CD4-positive, CD25-positive, alpha-beta regulatory T cell (primary cell): ENCODE data around the gene FOXN3. TPM values are rescaled to one million over a fixed set of nuclear protein-coding genes. Genes with fewer than 3 reads are reported as not detected.
"Not testable (repeated sequence)": the region's sequence is repeated elsewhere in the genome, so short reads cannot be mapped to it uniquely, and the experiment has no call there.

ENCODE experiments used
- ATAC-seq, 2 donors: fragments of 150-1000 bp; cut with Tn5 transposase; one replicate each; pipeline ENCODE4 v1.10.0; 2021; ENCODE audit warnings: low read depth in 2 of 2, moderate number of reproducible peaks in 2 of 2, moderate library complexity in 1 of 2
- DNase-seq, 3 donors: peaks; one replicate each; pipeline versions ENCODE4 v3.0.0 to v3.0.0-alpha.2; 2012 to 2022; ENCODE audit warnings: mixed read lengths in 1 of 3
- H3K27ac ChIP-seq: one replicate; pipeline ENCODE4 v1.7.0; 2013; ENCODE audit warnings: mild to moderate bottlenecking, low read length; ENCODE audit not compliant: insufficient read depth, poor library complexity, severe bottlenecking
- H3K27me3 ChIP-seq: one replicate; pipeline ENCODE4 v1.7.0; 2013; ENCODE audit warnings: low read length; ENCODE audit not compliant: control insufficient read depth, insufficient read depth
- H3K36me3 ChIP-seq: one replicate; pipeline ENCODE4 v1.7.0; 2013; ENCODE audit warnings: mild to moderate bottlenecking, low read length, moderate library complexity; ENCODE audit not compliant: control insufficient read depth, insufficient read depth
- H3K4me1 ChIP-seq: 2 replicates; pipeline ENCODE4 v1.7.0; 2013; ENCODE audit warnings: mild to moderate bottlenecking, low read length; ENCODE audit not compliant: insufficient read depth, control insufficient read depth, poor library complexity, severe bottlenecking
- H3K4me3 ChIP-seq: one replicate; pipeline ENCODE4 v1.7.0; 2013; ENCODE audit warnings: low read depth, mild to moderate bottlenecking, low read length, moderate library complexity
- H3K9me3 ChIP-seq, 2 experiments: 1 replicate in 1 of 2; 2 replicates in 1 of 2; pipeline ENCODE4 v1.7.0; 2013; ENCODE audit warnings: low read length in 2 of 2, mild to moderate bottlenecking in 1 of 2, moderate library complexity in 1 of 2; ENCODE audit not compliant: control insufficient read depth in 2 of 2
- H3K27ac Mint-ChIP-seq, 3 donors: one replicate each; pipeline ENCODE4 v1.8.0; 2020 to 2022; ENCODE audit warnings: mild to moderate bottlenecking in 3 of 3, mixed read lengths in 3 of 3, moderate library complexity in 2 of 3
- H3K27me3 Mint-ChIP-seq: one replicate; pipeline ENCODE4 v1.8.0; 2022; ENCODE audit warnings: mild to moderate bottlenecking, mixed read lengths
- H3K36me3 Mint-ChIP-seq: one replicate; pipeline ENCODE4 v1.8.0; 2020; ENCODE audit warnings: mixed read lengths
- H3K4me1 Mint-ChIP-seq, 4 donors: one replicate each; pipeline ENCODE4 v1.8.0; 2020 to 2022; ENCODE audit warnings: mixed read lengths in 4 of 4, mild to moderate bottlenecking in 1 of 4
- H3K4me3 Mint-ChIP-seq, 4 donors: one replicate each; pipeline ENCODE4 v1.8.0; 2020 to 2022; ENCODE audit warnings: mild to moderate bottlenecking in 4 of 4, mixed read lengths in 4 of 4, moderate library complexity in 3 of 4
- H3K9me3 Mint-ChIP-seq, 7 donors: one replicate each; pipeline ENCODE4 v1.8.0; 2020 to 2022; ENCODE audit warnings: mixed read lengths in 7 of 7, mild to moderate bottlenecking in 3 of 7, moderate library complexity in 2 of 7
- polyA plus RNA-seq, 4 donors: library from polyadenylated mRNA; unstranded; fragments of 300-500 nt; fragmentation: Illumina TruSeq; gene quantifications; one replicate each; pipeline ENCODE4 v1.2.3, GENCODE V29; 2021
- total RNA-seq: library from RNA; stranded (reverse); gene quantifications from one replicate; pipeline ENCODE4 v1.2.3, GENCODE V29; 2022

Gene FOXN3
- total and polyA plus RNA-seq, 5 donors from 2014 or later: 108 to 203 (median 111) TPM

GRCh38 chr14:89123215-89123614 is 293.8 kb downstream of the FOXN3 start:
- ATAC-seq: no peak
- peaks cover 18% of the 10 kb centered on the region for H3K27me3 Mint-ChIP-seq

GRCh38 chr14:89121968-89122620 is 294.9 kb downstream of the FOXN3 start:
- no peaks in the 10 kb centered on the region for H3K4me1 Mint-ChIP-seq
- no peaks in the 10 kb centered on the region for H3K36me3 Mint-ChIP-seq
- Histone ChIP-seq H3K36me3 (no peaks in the 10 kb centered on the region), H3K4me3 (no peak overlapping the region), H3K27me3 (peaks cover 6% of the 10 kb centered on the region), H3K4me1 (no peaks in the 10 kb centered on the region), H3K27ac (no peak overlapping the region), H3K9me3 (peaks cover 3 to 4% of the 10 kb centered on the region in 2 experiments)
- peaks cover 0 to 8% (median 1%) of the 10 kb centered on the region in 7 donors for H3K9me3 Mint-ChIP-seq
- DNase-seq (no peak), ATAC-seq (no peak)
- H3K4me3 Mint-ChIP-seq: no peak overlapping the region
- H3K27me3 Mint-ChIP-seq: peaks cover 18% of the 10 kb centered on the region
- H3K27ac Mint-ChIP-seq: no peak overlapping the region

More at GRCh38 chr14:89123215-89123614, 293.8 kb downstream of the FOXN3 start:
- Mint-ChIP-seq H3K4me3 (no peak overlapping the region), H3K36me3 (no peaks in the 10 kb centered on the region), H3K4me1 (no peaks in the 10 kb centered on the region), H3K27ac (no peak overlapping the region), H3K9me3 (peaks cover 0 to 8% (median 0%) of the 10 kb centered on the region in 7 donors)
- no peaks in the 10 kb centered on the region for H3K4me1 ChIP-seq
- H3K4me3 ChIP-seq: no peak overlapping the region
- H3K27me3 ChIP-seq: peaks cover 6% of the 10 kb centered on the region
- H3K36me3 ChIP-seq: no peaks in the 10 kb centered on the region
- H3K9me3 ChIP-seq: peaks cover 3 to 4% of the 10 kb centered on the region in 2 experiments
- no peak overlapping the region for H3K27ac ChIP-seq
- DNase-seq: no peak

- H3K9me3 ChIP-seq: peaks cover 3 to 4% of the 10 kb centered on the region in 2 experiments
- H3K4me3 Mint-ChIP-seq: no peak overlapping the region
- H3K4me1 Mint-ChIP-seq: no peaks in the 10 kb centered on the region
- no peak for DNase-seq
- H3K4me1 ChIP-seq: no peaks in the 10 kb centered on the region
- H3K9me3 Mint-ChIP-seq: peaks cover 0 to 8% (median 2%) of the 10 kb centered on the region in 7 donors
- H3K4me3 ChIP-seq: no peak overlapping the region
- H3K36me3 ChIP-seq: no peaks in the 10 kb centered on the region
- no peaks in the 10 kb centered on the region for H3K36me3 Mint-ChIP-seq
- H3K27ac Mint-ChIP-seq: no peak overlapping the region
- no peaks in the 10 kb centered on the region for H3K27me3 ChIP-seq
- no peak overlapping the region for H3K27ac ChIP-seq
- peaks cover 19% of the 10 kb centered on the region for H3K27me3 Mint-ChIP-seq
- ATAC-seq: no peak
Measured at GRCh38 chr14:89117012-89117411, 300.0 kb downstream of the FOXN3 start.

- H3K9me3 Mint-ChIP-seq: peaks cover 0 to 4% (median under 1%) of the 10 kb centered on the region in 7 donors
- Histone ChIP-seq H3K4me3 (no peak overlapping the region), H3K27ac (no peak overlapping the region), H3K36me3 (no peaks in the 10 kb centered on the region), H3K4me1 (no peaks in the 10 kb centered on the region), H3K9me3 (no peaks in the 10 kb centered on the region), H3K27me3 (no peaks in the 10 kb centered on the region)
- H3K36me3 Mint-ChIP-seq: no peaks in the 10 kb centered on the region
- H3K27me3 Mint-ChIP-seq: peaks cover 15% of the 10 kb centered on the region
- DNase-seq: no peak
- no peaks in the 10 kb centered on the region for H3K4me1 Mint-ChIP-seq
- no peak overlapping the region for H3K27ac Mint-ChIP-seq
- H3K4me3 Mint-ChIP-seq: no peak overlapping the region
- no peak for ATAC-seq
Measured at GRCh38 chr14:89114109-89114508, 302.9 kb downstream of the FOXN3 start.

- Histone ChIP-seq H3K27me3 (no peaks in the 10 kb centered on the region), H3K36me3 (no peaks in the 10 kb centered on the region), H3K4me3 (no peak overlapping the region), H3K9me3 (no peaks in the 10 kb centered on the region), H3K4me1 (no peaks in the 10 kb centered on the region), H3K27ac (no peak overlapping the region)
- H3K36me3 Mint-ChIP-seq: no peaks in the 10 kb centered on the region
- no peaks in the 10 kb centered on the region for H3K4me1 Mint-ChIP-seq
- DNase-seq (no peak), ATAC-seq (no peak)
- H3K27me3 Mint-ChIP-seq: peaks cover 15% of the 10 kb centered on the region
- H3K4me3 Mint-ChIP-seq: no peak overlapping the region
- no peak overlapping the region for H3K27ac Mint-ChIP-seq
- H3K9me3 Mint-ChIP-seq: peaks cover 0 to 2% (median 0%) of the 10 kb centered on the region in 7 donors
Measured at GRCh38 chr14:89112720-89113119, 304.3 kb downstream of the FOXN3 start.

GRCh38 chr14:89111766-89112543 is 305.1 kb downstream of the FOXN3 start:
- H3K4me3 Mint-ChIP-seq, H3K9me3 ChIP-seq, ATAC-seq, H3K4me1 ChIP-seq, H3K27ac Mint-ChIP-seq, DNase-seq, H3K9me3 Mint-ChIP-seq, H3K27me3 ChIP-seq, H3K4me1 Mint-ChIP-seq, H3K4me3 ChIP-seq, H3K36me3 ChIP-seq, H3K36me3 Mint-ChIP-seq, H3K27ac ChIP-seq: not testable (repeated sequence)
- H3K27me3 Mint-ChIP-seq: peaks cover 18% of the 10 kb centered on the region

GRCh38 chr14:89111232-89111631 is 305.8 kb downstream of the FOXN3 start:
- H3K9me3 ChIP-seq, H3K36me3 Mint-ChIP-seq, H3K9me3 Mint-ChIP-seq, H3K27me3 ChIP-seq, DNase-seq, H3K4me1 ChIP-seq, H3K4me1 Mint-ChIP-seq, H3K27ac ChIP-seq, H3K4me3 ChIP-seq, H3K36me3 ChIP-seq, H3K27ac Mint-ChIP-seq, ATAC-seq, H3K4me3 Mint-ChIP-seq: not testable (repeated sequence)
- H3K27me3 Mint-ChIP-seq: peaks cover 20% of the 10 kb centered on the region
